Smooth muscle cell (in vitro differentiated cells): ENCODE data around the gene CERKL. TPM values are rescaled to one million over a fixed set of nuclear protein-coding genes. Genes with fewer than 3 reads are reported as not detected.

Experiments used
- DNase-seq: peaks from one replicate; lab custom pipeline; 2025; ENCODE audit not compliant: unreplicated experiment; lab: John Stamatoyannopoulos, UW
- H2AFZ ChIP-seq: fragments of 200-600 bp; sonication (generic); 2 replicates; pipeline ENCODE4 v1.6.0; 2016; ENCODE audit warnings: antibody characterized with exemption, low read depth, mild to moderate bottlenecking
- H3F3A ChIP-seq: fragments of 200-600 bp; sonication (generic); 2 replicates; pipeline ENCODE4 v1.6.0; 2017; ENCODE audit warnings: antibody characterized with exemption, low read depth
- H3K27ac ChIP-seq: fragments of 200-600 bp; sonication (generic); 2 replicates; pipeline ENCODE4 v1.5.1; 2016; ENCODE audit warnings: low read depth, mild to moderate bottlenecking
- H3K27me3 ChIP-seq: fragments of 200-600 bp; sonication (generic); 2 replicates; pipeline ENCODE4 v1.6.1; 2016; ENCODE audit warnings: low read depth, mild to moderate bottlenecking
- H3K36me3 ChIP-seq: fragments of 200-600 bp; sonication (generic); 2 replicates; pipeline ENCODE4 v1.5.1; 2016; ENCODE audit warnings: low read depth
- H3K4me1 ChIP-seq: fragments of 200-600 bp; sonication (generic); 2 replicates; pipeline ENCODE4 v1.5.1; 2016; ENCODE audit warnings: low read depth
- H3K4me2 ChIP-seq: fragments of 200-600 bp; sonication (generic); 2 replicates; pipeline ENCODE4 v1.6.0; 2016; ENCODE audit warnings: mild to moderate bottlenecking
- H3K4me3 ChIP-seq: fragments of 200-600 bp; sonication (generic); 2 replicates; pipeline ENCODE4 v1.5.1; 2016; ENCODE audit warnings: mild to moderate bottlenecking
- H3K79me2 ChIP-seq: fragments of 200-600 bp; sonication (generic); 2 replicates; pipeline ENCODE4 v1.6.0; 2016; ENCODE audit warnings: low read depth, mild to moderate bottlenecking
- H3K9ac ChIP-seq: fragments of 200-600 bp; sonication (generic); 2 replicates; pipeline ENCODE4 v1.6.0; 2016; ENCODE audit warnings: low read depth
- H3K9me3 ChIP-seq: fragments of 200-600 bp; sonication (generic); replicated peaks from 2 replicates; pipeline ENCODE4 v1.5.1; 2016; ENCODE audit warnings: low read depth
- H4K20me1 ChIP-seq: fragments of 200-600 bp; sonication (generic); 2 replicates; pipeline ENCODE4 v1.6.0; 2016; ENCODE audit warnings: low read depth
- CTCF ChIP-seq: fragments of 200-600 bp; sonication (generic); IDR thresholded peaks from 2 replicates; pipeline ENCODE4 v1.5.1; 2017; ENCODE audit warnings: borderline replicate concordance, mild to moderate bottlenecking, antibody characterized with exemption; ENCODE audit not compliant: insufficient read depth, poor library complexity, severe bottlenecking
- WGBS: methylation state at CpG from one replicate; pipeline ENCODE4 v1.1.7; 2016; ENCODE audit warnings: low lambda C conversion rate; 5-methylcytosine and 5-hydroxymethylcytosine counted together
- polyA plus RNA-seq: library from polyadenylated mRNA; unstranded; fragments of >200 nt; fragmentation: Nextera tagmentation; extraction: Ambion mirVana; gene quantifications from 2 replicates; pipeline ENCODE4 v1.2.1, GENCODE V29; 2016
- total RNA-seq: library from RNA; depleted of rRNA; stranded (reverse); fragments of >200 nt; gene quantifications from 2 replicates; pipeline ENCODE4 v1.2.3, GENCODE V29; 2014

CERKL gene
- total and polyA plus RNA-seq, 2 experiments from 2014 or later, result 1.4 TPM; not detected in 1

- TF ChIP-seq CTCF, result no peak
- Histone ChIP-seq H3K4me2 (no peak overlapping the region), H4K20me1 (no peaks in the 10 kb centered on the region), H3F3A (no peaks in the 10 kb centered on the region), H3K9me3 (no peaks in the 10 kb centered on the region), H3K36me3 (no peaks in the 10 kb centered on the region), H3K4me1 (no peaks in the 10 kb centered on the region), H3K4me3 (no peak overlapping the region), H3K79me2 (no peaks in the 10 kb centered on the region), H3K9ac (no peak overlapping the region), H2AFZ (no peak overlapping the region), H3K27me3 (peaks cover 94% of the 10 kb centered on the region), H3K27ac (no peak overlapping the region)
- DNase-seq, result no peak
These were observed 15.5 kb upstream of the CERKL start for GRCh38 chr2:181672255-181673008.

DNA sequence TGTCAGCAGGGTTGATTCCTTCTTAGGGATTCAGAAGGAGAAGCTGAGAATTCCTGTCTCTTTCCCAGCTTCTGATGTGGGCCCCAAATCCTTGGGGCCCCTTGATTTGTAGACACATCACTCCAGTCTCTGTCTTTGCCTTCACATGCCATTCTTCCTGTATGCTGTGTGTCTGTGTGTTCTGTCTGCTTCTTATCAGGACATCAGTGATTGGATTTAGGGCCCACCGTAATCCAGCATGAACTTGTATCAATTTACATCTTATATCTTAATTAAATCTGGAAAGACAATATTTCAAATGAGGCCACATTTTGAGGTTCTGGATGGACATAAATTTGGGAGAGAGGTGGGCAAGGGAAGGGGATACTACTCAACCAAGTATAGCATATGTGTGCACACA is 13.7 kb upstream of the CERKL start:
- Histone ChIP-seq H3K79me2 (no peaks in the 10 kb centered on the region), H3K36me3 (no peaks in the 10 kb centered on the region), H3K4me2 (no peak overlapping the region), H2AFZ (no peak overlapping the region), H3K4me1 (no peaks in the 10 kb centered on the region), H3K9ac (no peak overlapping the region), H3K27me3 (peaks cover 81% of the 10 kb centered on the region), H3F3A (no peaks in the 10 kb centered on the region), H3K9me3 (no peaks in the 10 kb centered on the region), H3K27ac (no peak overlapping the region), H3K4me3 (no peak overlapping the region), H4K20me1 (no peaks in the 10 kb centered on the region)
- no peak for TF ChIP-seq CTCF
- DNase-seq, result no peak
- 90% methylated on average over 1 of the region's 1 CpG for WGBS

- 52% methylated on average over 1 of the region's 1 CpG for WGBS
- H3K27ac ChIP-seq, result no peak overlapping the region
- no peak overlapping the region for H3K4me3 ChIP-seq
- H3K9me3 ChIP-seq, result no peaks in the 10 kb centered on the region
- no peaks in the 10 kb centered on the region for H3F3A ChIP-seq
- no peaks in the 10 kb centered on the region for H3K79me2 ChIP-seq
- H4K20me1 ChIP-seq, result no peaks in the 10 kb centered on the region
- peaks cover 51% of the 10 kb centered on the region for H3K27me3 ChIP-seq
- TF ChIP-seq CTCF, result no peak
- no peak overlapping the region for H2AFZ ChIP-seq
- no peak overlapping the region for H3K9ac ChIP-seq
- H3K4me2 ChIP-seq, result no peak overlapping the region
- H3K36me3 ChIP-seq, result no peaks in the 10 kb centered on the region
- DNase-seq, result no peak
- no peaks in the 10 kb centered on the region for H3K4me1 ChIP-seq
These were observed 10.3 kb upstream of the CERKL start for GRCh38 chr2:181667234-181667633.

- H3K27ac ChIP-seq, result no peak overlapping the region
- no peaks in the 10 kb centered on the region for H3F3A ChIP-seq
- H3K9ac ChIP-seq, result no peak overlapping the region
- TF ChIP-seq CTCF, result no peak
- H3K79me2 ChIP-seq, result no peaks in the 10 kb centered on the region
- WGBS, result 90% methylated on average over 2 of the region's 2 CpGs
- H3K4me1 ChIP-seq, result no peaks in the 10 kb centered on the region
- no peak overlapping the region for H2AFZ ChIP-seq
- no peaks in the 10 kb centered on the region for H3K36me3 ChIP-seq
- peaks cover 45% of the 10 kb centered on the region for H3K27me3 ChIP-seq
- no peak for DNase-seq
- no peaks in the 10 kb centered on the region for H4K20me1 ChIP-seq
- no peak overlapping the region for H3K4me3 ChIP-seq
- H3K4me2 ChIP-seq, result no peak overlapping the region
- H3K9me3 ChIP-seq, result no peaks in the 10 kb centered on the region
These were observed 5.4 kb upstream of the CERKL start for GRCh38 chr2:181662287-181662686.
